KOPT-K1 (cell line): ENCODE data around the gene RASGEF1C.

Source experiments
- H3K27ac ChIP-seq: fragments of 200-600 bp; sonication (generic); 2 replicates; pipeline ENCODE4 v1.5.1; 2016; ENCODE audit warnings: antibody characterized with exemption, mild to moderate bottlenecking, low read depth, low read length; ENCODE audit not compliant: poor library complexity, severe bottlenecking
- H3K36me3 ChIP-seq: fragments of 200-600 bp; sonication (generic); 2 replicates; pipeline ENCODE4 v1.5.1; 2017; ENCODE audit warnings: antibody characterized with exemption, mild to moderate bottlenecking, low read length, moderate library complexity; ENCODE audit not compliant: insufficient read depth
- H3K9me3 ChIP-seq: fragments of 200-600 bp; sonication (generic); 2 replicates; pipeline ENCODE4 v1.5.1; 2017; ENCODE audit warnings: antibody characterized with exemption, low read length, mild to moderate bottlenecking; ENCODE audit not compliant: insufficient read depth, poor library complexity, severe bottlenecking

Gene RASGEF1C

GRCh38 chr5:180053061-180053602, 155.9 kb downstream of the RASGEF1C start:
- no peak overlapping the region for H3K27ac ChIP-seq
- no peaks in the 10 kb centered on the region for H3K36me3 ChIP-seq
- no peaks in the 10 kb centered on the region for H3K9me3 ChIP-seq

GRCh38 chr5:180052211-180052818, 156.7 kb downstream of the RASGEF1C start:
- H3K27ac ChIP-seq: no peak overlapping the region
- H3K36me3 ChIP-seq: no peaks in the 10 kb centered on the region
- no peaks in the 10 kb centered on the region for H3K9me3 ChIP-seq
